GM12891 (cell line): ENCODE measurements around the gene C1orf115.

Source experiments
- PAX5 ChIP-seq: IDR thresholded peaks from 2 replicates; pipeline ENCODE4 v1.6.1; 2011; ENCODE audit warnings: low read length, moderate library complexity, mild to moderate bottlenecking; ENCODE audit not compliant: insufficient read depth, severe bottlenecking
- POLR2A ChIP-seq: IDR thresholded peaks from 2 replicates; pipeline ENCODE4 v1.6.1; 2011; ENCODE audit warnings: low read depth, low read length, control low read depth
- POLR2AphosphoS5 ChIP-seq: IDR thresholded peaks from 2 replicates; pipeline ENCODE4 v1.6.1; 2011; ENCODE audit warnings: low read depth, low read length, control low read depth
- SPI1 ChIP-seq: IDR thresholded peaks from 2 replicates; pipeline ENCODE4 v1.6.1; 2011; ENCODE audit warnings: low read depth, low read length, control low read depth
- TAF1 ChIP-seq: IDR thresholded peaks from 2 replicates; pipeline ENCODE4 v1.6.1; 2011; ENCODE audit warnings: low read depth, low read length, control low read depth

DNA sequence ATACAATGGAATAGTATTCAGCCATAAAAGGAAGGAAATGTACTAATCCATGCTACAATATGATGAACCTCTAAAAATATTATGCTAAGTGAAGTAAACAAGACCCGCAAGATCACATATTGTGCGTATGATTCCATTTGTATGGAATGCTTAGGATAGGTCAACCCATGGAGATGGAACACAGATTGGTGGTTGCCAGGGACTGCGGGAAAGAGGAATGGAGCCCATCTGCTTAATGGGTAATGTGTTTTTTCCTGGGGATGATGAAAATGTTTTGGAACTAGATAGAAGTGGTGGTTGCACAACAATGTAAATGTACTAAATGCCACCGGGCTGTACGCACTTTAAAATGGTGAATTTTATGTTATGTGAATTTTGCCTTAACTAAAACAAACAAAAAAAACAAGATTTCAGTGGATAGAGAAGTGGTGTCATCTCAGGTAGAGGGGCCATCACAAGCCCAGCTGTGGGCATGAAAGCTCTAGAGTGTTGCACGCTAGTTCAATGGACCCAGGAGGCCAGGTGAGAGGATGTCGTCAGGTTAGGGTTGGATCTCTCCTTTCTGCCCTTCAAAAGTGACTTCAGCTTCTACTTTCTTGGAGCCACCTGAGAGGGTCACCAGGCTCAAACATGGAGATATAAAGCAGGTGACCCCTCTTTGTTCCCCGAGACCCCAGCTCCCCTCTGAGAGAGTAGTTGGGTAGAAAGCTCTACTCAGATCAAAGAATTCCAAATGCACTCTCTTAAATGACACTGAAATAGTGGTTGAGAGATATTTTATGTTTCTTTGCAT lies 2.5 kb downstream of the C1orf115 start:
- TF ChIP-seq POLR2AphosphoS5 (no peak), POLR2A (no peak), PAX5 (no peak), SPI1 (no peak), TAF1 (no peak)
